ENCODE results near the gene LRRC51.

The LRRC51 gene

DNA sequence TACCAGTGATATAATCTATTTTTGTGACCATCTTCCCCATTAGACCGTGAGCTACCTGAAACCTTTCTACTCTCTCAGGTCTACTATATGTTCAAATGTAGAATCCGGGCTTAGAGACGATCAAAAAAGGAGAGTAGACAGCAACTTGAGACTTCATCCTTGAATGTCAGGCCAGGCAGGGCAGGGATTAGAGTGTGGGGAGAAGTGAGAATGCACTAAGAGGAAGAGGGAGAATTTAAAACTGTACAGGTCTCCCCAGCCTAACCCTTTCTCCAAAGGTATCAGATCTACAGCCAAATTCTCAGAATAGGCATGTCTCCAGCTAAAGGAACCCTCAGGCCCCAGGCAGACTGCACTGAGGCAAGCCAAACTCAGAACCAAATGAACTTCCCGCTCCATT, 21.5 kb downstream of the LRRC51 start:
- peaks cover 17% of the 10 kb centered on the region; the same call in 1 of the 2 replicates for H3K36me3 ChIP-seq (ENCODE audit: insufficient read depth, low read length)
- no peaks in the 10 kb centered on the region for H3K9me3 ChIP-seq (ENCODE audit: insufficient read depth, low read depth, low read length)
- H3K4me3 ChIP-seq (ENCODE audit: low read length, poor library complexity, severe bottlenecking) = peak overlapping the region; percentile 99
- TF ChIP-seq, protein P1, sequence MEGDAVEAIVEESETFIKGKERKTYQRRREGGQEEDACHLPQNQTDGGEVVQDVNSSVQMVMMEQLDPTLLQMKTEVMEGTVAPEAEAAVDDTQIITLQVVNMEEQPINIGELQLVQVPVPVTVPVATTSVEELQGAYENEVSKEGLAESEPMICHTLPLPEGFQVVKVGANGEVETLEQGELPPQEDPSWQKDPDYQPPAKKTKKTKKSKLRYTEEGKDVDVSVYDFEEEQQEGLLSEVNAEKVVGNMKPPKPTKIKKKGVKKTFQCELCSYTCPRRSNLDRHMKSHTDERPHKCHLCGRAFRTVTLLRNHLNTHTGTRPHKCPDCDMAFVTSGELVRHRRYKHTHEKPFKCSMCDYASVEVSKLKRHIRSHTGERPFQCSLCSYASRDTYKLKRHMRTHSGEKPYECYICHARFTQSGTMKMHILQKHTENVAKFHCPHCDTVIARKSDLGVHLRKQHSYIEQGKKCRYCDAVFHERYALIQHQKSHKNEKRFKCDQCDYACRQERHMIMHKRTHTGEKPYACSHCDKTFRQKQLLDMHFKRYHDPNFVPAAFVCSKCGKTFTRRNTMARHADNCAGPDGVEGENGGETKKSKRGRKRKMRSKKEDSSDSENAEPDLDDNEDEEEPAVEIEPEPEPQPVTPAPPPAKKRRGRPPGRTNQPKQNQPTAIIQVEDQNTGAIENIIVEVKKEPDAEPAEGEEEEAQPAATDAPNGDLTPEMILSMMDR (conservative IDR thresholded peaks at IDR 0.05; ENCODE audit: low read length) = no peak
- TF ChIP-seq EZH2phosphoT487 (IDR thresholded peaks at IDR 0.05; ENCODE audit: borderline replicate concordance) = no peak
- no peak overlapping the region for H2AFZ ChIP-seq (ENCODE audit: low read length)
- H3K27me3 ChIP-seq (ENCODE audit: insufficient read depth, low read length, poor library complexity, severe bottlenecking) = no peaks in the 10 kb centered on the region
- peaks cover 7% of the 10 kb centered on the region; the same call in 1 of the 2 replicates for H3F3A ChIP-seq (ENCODE audit: low read depth)
- peaks cover 4% of the 10 kb centered on the region for H4K20me1 ChIP-seq (ENCODE audit: insufficient read depth, low read length, poor library complexity, severe bottlenecking)
- no peaks in the 10 kb centered on the region for H3K9me2 ChIP-seq (replicated peaks; ENCODE audit: low read depth, low read length)
- peak overlapping the region; percentile 96 for H3K4me2 ChIP-seq (ENCODE audit: low read depth, low read length, poor library complexity, severe bottlenecking)
- peaks cover 45% of the 10 kb centered on the region for H3K4me1 ChIP-seq (ENCODE audit: insufficient read depth, low read length, poor library complexity, severe bottlenecking)
- peaks cover 43% of the 10 kb centered on the region for H3K79me2 ChIP-seq (ENCODE audit: insufficient read depth, low read length)
- H3K9ac ChIP-seq (ENCODE audit: low read depth, low read length, poor library complexity, severe bottlenecking) = peak overlapping the region; percentile 98

DNA sequence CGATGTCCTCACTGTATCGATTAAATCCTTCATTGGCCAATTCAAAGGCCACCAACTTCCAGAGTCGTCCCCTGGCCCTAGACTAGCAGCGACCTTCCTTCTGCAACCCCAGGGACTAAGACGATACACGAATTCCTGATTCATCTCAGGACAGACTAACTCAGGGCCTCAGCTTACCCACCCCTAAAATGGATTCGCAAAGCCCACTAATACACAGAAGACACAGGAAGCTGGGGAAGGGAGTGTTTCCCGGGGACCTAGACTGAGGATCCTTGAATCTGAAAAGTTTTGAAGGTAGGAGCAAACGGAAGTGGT, 21.9 kb downstream of the LRRC51 start:
- peak overlapping the region; percentile 64 for H2AFZ ChIP-seq (ENCODE audit: low read length)
- H3K79me2 ChIP-seq (ENCODE audit: insufficient read depth, low read length) = peaks cover 43% of the 10 kb centered on the region
- peak overlapping the region; percentile 99 for H3K4me3 ChIP-seq (ENCODE audit: low read length, poor library complexity, severe bottlenecking)
- H3K27me3 ChIP-seq (ENCODE audit: insufficient read depth, low read length, poor library complexity, severe bottlenecking) = no peaks in the 10 kb centered on the region
- H3K4me1 ChIP-seq (ENCODE audit: insufficient read depth, low read length, poor library complexity, severe bottlenecking) = peaks cover 45% of the 10 kb centered on the region
- peak overlapping the region; percentile 96 for H3K4me2 ChIP-seq (ENCODE audit: low read depth, low read length, poor library complexity, severe bottlenecking)
- no peaks in the 10 kb centered on the region for H3K9me2 ChIP-seq (replicated peaks; ENCODE audit: low read depth, low read length)
- H3K9ac ChIP-seq (ENCODE audit: low read depth, low read length, poor library complexity, severe bottlenecking) = peak overlapping the region; percentile 98
- TF ChIP-seq, protein P1 (conservative IDR thresholded peaks at IDR 0.05; ENCODE audit: low read length) = no peak
- TF ChIP-seq EZH2phosphoT487 (IDR thresholded peaks at IDR 0.05; ENCODE audit: borderline replicate concordance) = no peak
- H3K9me3 ChIP-seq (ENCODE audit: insufficient read depth, low read depth, low read length) = no peaks in the 10 kb centered on the region
- peaks cover 13% of the 10 kb centered on the region; the same call in 1 of the 2 replicates for H3K36me3 ChIP-seq (ENCODE audit: insufficient read depth, low read length)
- peaks cover 7% of the 10 kb centered on the region; the same call in 1 of the 2 replicates for H3F3A ChIP-seq (ENCODE audit: low read depth)
- peaks cover 4% of the 10 kb centered on the region for H4K20me1 ChIP-seq (ENCODE audit: insufficient read depth, low read length, poor library complexity, severe bottlenecking)

DNA sequence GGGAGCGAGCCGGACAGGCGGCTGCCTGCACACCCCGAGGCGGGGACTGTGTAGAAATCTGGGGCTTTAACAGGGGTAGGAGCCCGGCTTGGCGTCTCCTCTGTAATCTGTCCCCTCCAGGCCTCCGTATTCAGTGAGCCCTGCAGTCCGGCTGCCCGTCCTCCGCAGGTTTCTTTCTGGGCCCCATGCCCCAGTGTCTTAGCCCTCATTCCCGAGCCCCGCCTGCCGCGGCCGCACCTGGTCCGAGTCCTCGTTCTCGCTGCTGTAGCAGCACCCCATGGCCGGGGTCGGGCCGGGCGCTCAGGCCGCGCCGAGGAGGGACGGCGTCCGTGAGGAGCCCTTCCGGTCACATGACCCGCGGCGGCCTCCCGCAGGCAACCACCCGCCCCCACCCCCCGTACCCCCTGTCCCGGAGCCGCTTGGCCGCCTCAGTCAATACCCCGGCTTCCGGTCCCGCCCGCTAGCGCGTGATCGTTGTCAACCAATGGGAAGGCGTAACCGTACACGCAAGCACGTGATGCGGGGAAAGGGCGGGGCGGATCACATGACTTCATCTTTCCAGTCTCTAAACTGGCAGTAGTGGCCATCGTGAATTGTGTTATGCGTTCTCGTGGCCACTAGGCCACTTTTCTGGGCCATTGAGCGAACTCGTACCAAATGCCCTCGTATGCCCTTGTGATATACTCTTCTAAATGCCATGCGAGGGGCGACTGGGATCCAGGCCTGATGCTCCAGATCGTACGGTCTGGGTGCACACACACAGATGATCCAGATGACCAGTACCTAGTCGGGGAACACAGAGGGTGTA, 22.5 kb downstream of the LRRC51 start, which contains the start of gene LAMTOR1:
Gene LAMTOR1, minus strand, starts transcription at position 352 of the 808 bp plus-strand sequence. Its CDS starts 73 bp downstream, at position 279.
- H3K79me2 ChIP-seq (ENCODE audit: insufficient read depth, low read length) = peaks cover 42% of the 10 kb centered on the region
- peaks cover 4% of the 10 kb centered on the region for H4K20me1 ChIP-seq (ENCODE audit: insufficient read depth, low read length, poor library complexity, severe bottlenecking)
- H3K9me2 ChIP-seq (replicated peaks; ENCODE audit: low read depth, low read length) = no peaks in the 10 kb centered on the region
- peak within 1 kb of the TSS; percentile 64 for H2AFZ ChIP-seq (ENCODE audit: low read length)
- peak within 1 kb of the TSS; percentile 98 for H3K9ac ChIP-seq (ENCODE audit: low read depth, low read length, poor library complexity, severe bottlenecking)
- no peaks in the 10 kb centered on the region for H3K9me3 ChIP-seq (ENCODE audit: insufficient read depth, low read depth, low read length)
- H3K36me3 ChIP-seq (ENCODE audit: insufficient read depth, low read length) = peaks cover 7% of the 10 kb centered on the region; the same call in 1 of the 2 replicates
- peaks cover 45% of the 10 kb centered on the region for H3K4me1 ChIP-seq (ENCODE audit: insufficient read depth, low read length, poor library complexity, severe bottlenecking)
- peak within 1 kb of the TSS; percentile 99 for H3K4me3 ChIP-seq (ENCODE audit: low read length, poor library complexity, severe bottlenecking)
- no peak for TF ChIP-seq EZH2phosphoT487 (IDR thresholded peaks at IDR 0.05; ENCODE audit: borderline replicate concordance)
- TF ChIP-seq, protein P1 (conservative IDR thresholded peaks at IDR 0.05; ENCODE audit: low read length) = peak; percentile 42
- no peaks in the 10 kb centered on the region for H3K27me3 ChIP-seq (ENCODE audit: insufficient read depth, low read length, poor library complexity, severe bottlenecking)
- peak within 1 kb of the TSS; percentile 96 for H3K4me2 ChIP-seq (ENCODE audit: low read depth, low read length, poor library complexity, severe bottlenecking)
- peaks cover 7% of the 10 kb centered on the region; the same call in 1 of the 2 replicates for H3F3A ChIP-seq (ENCODE audit: low read depth)
